NCI-H526 treated with DMSO at 0.1 percent for 48 hours (cell line): ENCODE data around the gene C1QTNF12.
A peak's percentile ranks its signal among the peaks of the same experiment; 100 is the strongest.

Source experiments
- DNase-seq: peaks from one replicate; lab custom pipeline; 2025; lab: John Stamatoyannopoulos, UW

C1QTNF12 gene

DNA sequence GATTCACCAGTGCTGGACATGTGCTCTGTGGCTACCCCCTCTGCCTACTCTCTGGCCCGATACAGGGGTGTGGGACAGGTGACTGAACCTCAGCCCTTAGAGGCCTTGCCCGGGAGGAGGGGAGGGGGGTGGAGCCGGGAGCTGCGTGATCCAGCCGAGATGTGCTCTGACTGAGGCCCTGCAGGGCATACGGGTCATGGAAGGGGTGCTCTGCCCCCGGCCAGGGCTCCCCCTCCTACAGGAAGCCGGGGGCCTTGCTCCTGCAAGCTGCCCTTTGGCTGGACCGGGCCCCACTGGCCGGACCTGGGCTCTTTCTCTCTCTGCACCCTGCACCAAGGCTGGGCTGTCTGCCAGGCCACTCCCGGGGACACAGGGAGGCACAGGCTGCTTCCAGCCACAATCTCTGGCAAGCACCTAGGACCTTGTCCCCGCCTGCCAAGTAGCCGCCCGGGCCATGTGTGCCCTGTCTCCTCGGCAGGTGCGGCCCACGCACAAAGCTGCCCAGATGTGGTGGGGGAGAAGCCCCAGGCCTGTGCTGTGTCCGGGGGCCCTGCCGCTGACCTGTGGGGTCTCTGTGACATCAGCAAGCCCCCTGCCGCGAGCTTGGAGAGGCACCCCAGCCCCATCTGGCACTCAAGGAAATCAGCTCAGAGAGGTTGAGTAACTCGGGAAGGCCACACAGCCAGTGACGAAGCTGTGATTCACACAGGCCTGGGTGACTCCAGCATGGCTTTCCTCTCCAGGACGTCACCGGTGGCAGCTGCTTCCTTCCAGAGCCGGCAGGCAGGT lies 35.2 kb upstream of the C1QTNF12 start:
- DNase-seq = no peak

DNA sequence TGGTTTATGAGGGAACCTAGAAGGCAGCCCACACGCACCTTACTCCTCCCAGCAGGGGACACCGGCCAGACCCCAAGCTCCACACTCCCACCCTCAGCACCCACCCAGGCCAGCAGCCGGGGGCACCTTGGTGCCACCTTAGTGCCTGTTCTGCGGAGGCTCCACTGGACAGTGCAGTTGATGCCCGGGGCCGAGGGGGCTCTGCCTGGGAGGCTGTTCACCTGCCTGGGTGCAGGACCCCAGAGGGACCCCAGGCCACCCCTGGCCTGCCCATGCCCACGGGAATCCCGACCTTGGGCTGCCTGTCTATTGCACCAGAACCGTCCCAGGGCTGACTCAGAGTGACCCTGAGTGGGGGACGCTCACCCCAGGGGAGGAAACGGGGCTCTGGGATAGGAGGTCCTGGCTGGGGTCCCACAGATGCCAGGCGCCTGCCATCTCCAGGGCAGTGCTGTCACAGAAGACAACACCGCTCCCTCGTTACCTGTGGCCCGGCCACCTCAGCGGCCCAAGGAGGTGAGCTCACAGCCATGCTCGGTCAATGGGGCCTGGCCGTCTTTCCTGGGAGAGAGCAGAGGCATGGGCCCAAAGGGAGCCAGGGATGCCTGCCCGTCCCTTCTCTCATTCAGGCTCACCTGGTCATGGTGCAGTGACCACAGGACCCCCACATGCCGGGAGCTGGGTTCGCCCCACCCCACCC lies 34.4 kb upstream of the C1QTNF12 start:
- no peak for DNase-seq

DNA sequence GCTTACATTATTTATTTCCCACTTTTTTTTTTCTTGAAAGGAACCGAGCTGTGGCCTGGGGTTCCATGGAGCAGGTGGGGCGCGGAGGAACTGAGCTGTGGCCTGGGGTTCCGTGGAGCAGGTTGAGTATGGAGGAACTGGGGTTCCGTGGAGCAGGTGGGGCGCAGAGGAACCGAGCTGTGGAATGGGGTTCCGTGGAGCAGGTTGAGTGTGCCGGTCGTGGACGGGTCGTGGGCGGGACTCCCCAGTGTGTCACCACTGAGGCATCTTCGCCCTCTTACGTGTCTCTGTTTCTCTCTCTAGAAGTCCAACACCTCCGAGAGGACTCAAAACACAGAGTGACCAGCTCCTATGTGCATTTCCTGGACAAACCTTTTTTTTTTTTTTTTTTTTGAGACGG lies 32.5 kb upstream of the C1QTNF12 start:
- DNase-seq = no peak

DNA sequence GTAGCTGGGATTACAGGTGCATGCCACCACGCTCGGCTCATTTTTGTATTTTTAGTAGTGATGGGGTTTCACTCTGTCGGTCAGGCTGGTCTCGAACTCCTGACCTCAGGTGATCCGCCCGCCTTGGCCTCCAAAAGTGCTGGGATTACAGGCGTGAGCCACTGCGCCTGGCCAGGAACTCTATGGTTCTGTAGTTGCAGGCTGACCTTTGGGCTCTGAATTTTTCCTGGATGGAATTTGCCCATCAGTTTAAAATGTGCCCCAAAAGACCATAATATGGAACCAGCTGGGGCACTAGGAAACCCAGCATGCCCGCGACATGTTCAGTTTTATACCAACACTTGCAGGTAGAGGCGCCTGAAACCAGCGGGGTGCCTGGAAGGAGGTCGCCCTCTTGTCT lies 32.1 kb upstream of the C1QTNF12 start:
- DNase-seq = no peak

- DNase-seq = no peak
Observed at GRCh38 chr1:1275836-1276235, 29.3 kb upstream of the C1QTNF12 start.

DNA sequence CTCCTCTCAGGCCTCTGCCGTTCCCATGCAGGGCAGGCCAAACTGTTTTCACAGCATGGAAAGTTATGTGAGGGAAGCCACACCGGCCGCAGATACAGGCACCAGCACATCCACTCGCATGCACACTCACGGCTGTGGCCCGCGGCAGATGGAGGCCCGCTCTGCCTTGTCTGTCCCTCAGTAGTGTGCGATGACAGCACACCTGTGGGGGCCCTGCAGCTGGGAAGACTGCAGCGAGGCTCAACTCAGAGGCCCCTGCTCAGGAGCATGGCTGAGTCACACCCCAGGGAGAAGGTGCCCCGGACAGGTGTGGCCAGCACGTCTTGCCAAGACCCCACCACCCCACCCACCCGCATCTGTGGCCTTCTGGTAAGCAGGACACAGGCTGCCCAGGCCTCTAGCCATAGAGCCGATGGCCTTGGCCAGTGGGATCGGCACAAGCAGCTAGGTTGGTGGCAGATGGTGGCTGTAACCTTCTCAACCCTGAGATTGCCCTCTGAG lies 28.5 kb upstream of the C1QTNF12 start:
- DNase-seq = no peak

- DNase-seq = no peak
Observed at GRCh38 chr1:1274299-1274930, 27.9 kb upstream of the C1QTNF12 start.

DNA sequence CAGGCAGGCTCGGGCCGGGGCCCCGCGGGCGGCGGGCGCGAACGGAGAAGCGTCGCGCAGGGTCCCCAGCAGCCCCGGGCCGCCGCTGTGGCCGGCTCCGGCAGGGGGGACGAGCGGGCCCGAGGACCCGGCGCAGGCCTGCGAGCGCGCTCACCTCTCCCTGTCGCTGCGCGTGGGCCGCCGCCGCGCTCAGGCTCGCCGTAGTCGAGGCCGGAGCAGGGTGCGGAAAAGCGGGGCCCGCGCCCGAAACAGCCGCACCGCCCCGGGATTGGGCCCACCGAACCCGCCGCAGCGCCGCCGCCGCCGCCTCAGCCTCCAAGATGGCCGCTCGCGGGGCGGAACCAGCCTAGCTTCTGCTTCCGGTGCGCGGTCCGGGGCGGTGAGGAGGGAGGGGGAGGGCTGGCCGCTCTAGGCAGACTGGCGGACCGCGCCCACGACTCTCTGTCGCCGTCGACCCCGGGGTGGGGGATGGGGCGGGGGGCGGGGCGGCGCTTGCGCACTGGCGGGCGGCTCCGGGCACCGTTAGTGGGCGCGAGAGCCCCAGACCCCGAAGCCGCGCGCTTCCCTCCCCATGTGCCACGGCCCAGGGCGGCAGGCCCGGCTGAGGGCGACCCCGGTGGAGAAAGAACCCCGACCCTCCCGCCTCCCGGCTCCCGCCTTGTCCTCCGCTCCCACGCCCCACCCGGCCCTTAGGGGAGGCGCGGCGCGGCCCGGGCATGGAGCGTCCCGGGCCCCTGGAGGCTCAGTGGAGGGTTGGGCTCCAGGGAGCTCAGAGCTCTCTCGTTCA lies 27.2 kb upstream of the C1QTNF12 start, which contains the start of gene UBE2J2:
TSS of gene UBE2J2 (minus strand) at position 343 of the 787 bp plus-strand sequence. CDS start 5,862 bp downstream, outside the sequence.
- peak; percentile 69 for DNase-seq

- no peak for DNase-seq
Observed at GRCh38 chr1:1273209-1273511, 26.6 kb upstream of the C1QTNF12 start.

GRCh38 chr1:1272341-1273208 lies 26.1 kb upstream of the C1QTNF12 start:
- no peak for DNase-seq

DNA sequence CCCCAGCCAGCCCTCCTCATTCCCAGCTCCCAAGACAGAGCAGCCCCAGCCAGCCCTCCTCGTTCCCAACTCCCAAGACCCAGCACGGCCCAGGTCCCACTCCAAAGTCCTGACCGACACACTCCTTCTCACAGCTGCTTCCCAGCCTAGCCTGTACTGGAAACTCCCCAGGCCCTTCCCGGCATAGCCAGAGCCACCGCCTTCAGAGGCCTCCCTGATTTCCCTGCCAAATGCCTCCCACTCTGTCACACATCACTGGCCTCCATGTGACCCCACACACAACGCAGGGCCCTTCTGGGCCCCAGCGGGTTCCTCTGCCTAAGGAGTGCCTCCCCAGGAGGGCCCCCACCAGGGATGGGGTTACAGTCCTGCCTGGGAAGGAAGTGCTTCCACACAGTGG lies 24.3 kb upstream of the C1QTNF12 start:
- DNase-seq = no peak

- no peak for DNase-seq
Observed at GRCh38 chr1:1268284-1268682, 21.8 kb upstream of the C1QTNF12 start.

GRCh38 chr1:1267488-1268283 lies 21.2 kb upstream of the C1QTNF12 start:
- no peak for DNase-seq

DNA sequence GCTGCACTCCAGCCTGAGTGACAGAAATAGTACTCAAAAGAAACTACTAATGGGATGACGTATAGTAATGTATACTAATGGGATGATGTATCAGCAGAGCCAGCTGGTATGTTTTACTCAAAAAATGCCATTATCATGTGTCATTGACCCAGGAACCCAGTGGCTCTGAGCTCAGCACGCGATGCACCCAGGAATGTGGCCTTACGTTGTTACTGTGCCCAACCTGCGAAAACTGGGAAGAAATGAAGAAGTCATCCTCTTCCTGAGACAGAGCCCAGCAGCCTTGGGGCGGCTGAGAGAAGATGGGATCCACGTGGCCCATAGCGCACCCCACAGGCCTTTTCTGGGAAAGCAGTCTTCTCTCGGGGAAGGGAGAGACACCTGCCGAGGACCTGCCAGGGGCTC lies 18.3 kb upstream of the C1QTNF12 start:
- DNase-seq = no peak

GRCh38 chr1:1264026-1264425 lies 17.5 kb upstream of the C1QTNF12 start:
- DNase-seq = no peak

DNA sequence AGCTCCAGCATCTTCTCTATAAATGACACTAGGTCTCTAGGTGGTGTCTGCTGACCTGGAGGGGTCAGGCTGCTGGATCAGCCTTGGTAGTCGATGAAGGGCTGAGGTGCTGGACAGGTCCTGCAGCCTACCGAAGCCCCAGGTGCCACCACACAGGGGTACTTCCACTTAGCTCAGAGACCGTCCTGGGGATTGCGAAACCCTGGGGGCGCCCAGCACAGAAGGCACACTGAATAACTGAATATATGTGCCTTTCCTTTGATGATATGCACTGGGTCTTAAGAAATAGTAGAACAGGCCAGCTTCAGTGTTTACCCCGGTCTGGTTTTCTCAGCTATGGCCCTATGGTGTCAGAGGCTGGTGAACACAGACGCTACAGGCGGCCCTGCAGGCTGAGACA lies 16.2 kb upstream of the C1QTNF12 start:
- DNase-seq = no peak

DNA sequence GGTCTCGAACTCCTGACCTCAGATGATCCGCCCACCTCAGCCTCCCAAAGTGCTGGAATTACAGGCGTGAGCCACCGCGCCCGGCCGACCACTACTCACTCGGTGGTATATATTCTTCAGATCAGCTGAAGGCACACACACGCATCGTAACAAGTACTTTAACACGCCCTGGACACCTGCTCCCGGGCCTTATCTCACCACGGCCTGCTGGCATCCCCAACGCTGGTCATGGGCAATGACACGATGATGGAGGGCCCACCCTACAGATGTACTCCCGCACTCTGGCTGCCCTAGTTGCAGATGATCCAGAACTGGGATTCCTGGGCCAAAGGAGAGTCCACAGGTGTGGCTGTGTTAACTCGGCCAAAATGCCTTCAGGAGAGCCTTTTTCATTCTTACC lies 15.5 kb upstream of the C1QTNF12 start:
- no peak for DNase-seq

- DNase-seq = no peak
Observed at GRCh38 chr1:1260843-1261560, 14.5 kb upstream of the C1QTNF12 start.

- no peak for DNase-seq
Observed at GRCh38 chr1:1259951-1260600, 13.6 kb upstream of the C1QTNF12 start.
